Right forelimb (tissue), 1 donor: ENCODE data around the gene C10orf62.
"Not testable (repeated sequence)": the region's sequence is repeated elsewhere in the genome, so short reads cannot be mapped to it uniquely, and the experiment has no call there.

Source experiments
- DNase-seq: peaks from one replicate; pipeline ENCODE4 v3.0.0-alpha.2; 2018

Gene C10orf62

GRCh38 chr10:97589479-97589878, at the start of gene C10orf62:
TSS of gene C10orf62 (plus strand) at chr10:97589721. CDS start at chr10:97589898, 177 bp downstream.
- no peak for DNase-seq

- DNase-seq, result no peak
Observed at GRCh38 chr10:97540669-97541500, 48.6 kb upstream of the C10orf62 start.

DNA sequence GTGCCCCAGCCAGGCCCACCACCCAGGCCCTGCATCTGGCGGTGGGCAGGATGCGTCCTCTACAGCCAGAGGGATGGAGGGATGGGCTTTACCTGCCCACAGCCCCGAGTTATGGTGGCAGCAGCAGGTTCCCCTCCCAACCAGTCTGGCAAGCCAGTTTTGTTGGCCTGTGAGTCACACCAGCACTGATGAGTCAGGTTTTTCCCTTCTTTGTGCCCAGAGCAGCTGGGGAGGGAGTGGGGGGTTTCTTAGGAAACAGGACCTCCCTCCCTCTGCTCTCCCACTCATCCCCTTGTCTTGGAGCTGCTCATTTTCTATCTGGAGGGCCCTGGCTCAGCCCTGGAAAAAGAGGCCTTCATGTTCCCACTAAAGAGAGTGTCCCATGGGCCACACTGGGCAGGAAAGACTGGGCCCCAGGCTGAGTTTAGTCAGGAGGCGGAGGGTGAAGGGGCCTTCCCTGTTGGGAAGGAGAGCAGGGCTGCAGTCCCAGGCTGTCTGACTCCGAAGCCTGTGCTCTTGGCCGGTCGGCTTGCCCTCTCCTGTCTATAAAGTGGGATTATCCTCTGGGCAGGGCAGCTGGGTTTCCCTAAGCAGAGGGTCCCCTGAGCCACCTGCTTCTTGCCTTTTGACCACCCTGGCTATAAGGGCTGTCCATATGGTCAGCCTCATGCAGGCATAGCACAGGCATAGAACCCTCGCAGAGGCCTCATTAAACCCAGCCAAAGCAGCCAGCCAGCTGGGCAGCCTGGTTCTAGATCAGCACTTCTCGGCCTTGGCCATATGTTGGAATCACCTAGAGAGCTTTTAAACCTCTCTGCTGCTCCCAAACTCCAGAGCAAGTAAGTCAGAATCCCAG, 47.1 kb upstream of the C10orf62 start:
- DNase-seq, result peak; percentile 81

DNA sequence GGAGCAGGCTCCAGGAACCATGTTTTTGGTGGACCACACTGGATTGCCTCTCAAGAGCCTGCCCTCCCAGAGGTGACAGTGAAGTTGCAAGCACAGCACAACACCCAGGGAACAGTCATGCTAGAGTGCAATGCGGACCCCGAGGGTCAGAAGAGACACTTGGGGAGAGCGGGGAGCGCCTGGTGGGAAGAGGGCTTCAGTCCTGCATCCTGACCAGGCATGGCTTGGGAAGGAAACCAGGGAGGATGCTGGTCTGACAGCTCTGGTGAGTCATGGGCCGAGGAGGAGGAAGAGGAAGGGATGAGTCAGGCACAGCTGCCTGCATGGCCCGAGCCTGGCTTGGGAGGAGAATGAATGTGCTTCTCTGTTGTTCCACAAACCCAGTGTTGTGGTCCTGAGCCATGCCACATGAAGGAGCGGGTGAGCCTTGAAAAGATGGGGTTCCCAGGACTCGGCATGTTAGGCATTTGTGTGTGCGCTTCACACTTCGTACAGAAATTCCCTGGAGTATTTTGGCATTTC, 46.4 kb upstream of the C10orf62 start:
- peak; percentile 67 for DNase-seq

GRCh38 chr10:97546456-97547270, 42.9 kb upstream of the C10orf62 start:
- no peak for DNase-seq

DNA sequence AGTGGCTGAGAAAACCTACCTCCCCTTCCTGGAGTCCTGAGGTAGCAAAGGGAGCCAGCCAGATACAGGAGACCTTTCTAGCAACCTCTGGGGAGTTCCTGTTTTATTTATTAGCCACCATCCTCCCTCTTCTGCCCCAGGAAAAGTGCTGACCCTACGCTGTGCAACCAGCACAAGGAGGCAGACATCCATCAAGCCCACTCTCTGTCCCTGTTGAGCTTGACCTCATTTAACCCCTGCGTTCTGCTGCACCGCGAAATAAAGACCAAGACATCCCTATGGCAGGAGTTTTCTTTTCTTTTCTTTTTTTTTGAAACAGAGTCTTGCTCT, 42.3 kb upstream of the C10orf62 start:
- no peak for DNase-seq

DNA sequence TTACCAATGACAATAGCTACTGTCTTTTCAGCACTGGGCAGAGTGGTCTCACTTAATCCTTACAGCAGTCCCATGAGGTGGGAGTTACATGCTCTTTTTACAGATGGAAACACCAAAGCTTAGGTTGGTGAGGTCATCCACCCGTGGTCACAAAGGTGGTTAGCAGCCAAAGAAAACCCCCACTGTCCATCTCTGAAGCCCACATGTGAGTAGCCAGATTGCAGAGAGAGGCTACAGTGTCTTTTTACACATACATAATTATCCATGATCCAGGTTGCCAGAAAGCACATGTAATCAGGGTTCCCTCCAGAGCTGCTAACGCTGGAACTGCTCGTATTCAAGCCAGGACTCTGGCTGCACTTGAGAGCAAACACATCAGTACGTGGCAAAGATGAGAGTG, 41.6 kb upstream of the C10orf62 start:
- no peak for DNase-seq

- no peak for DNase-seq
Observed at GRCh38 chr10:97548828-97549455, 40.6 kb upstream of the C10orf62 start.

- DNase-seq, result peak; percentile 59
Observed at GRCh38 chr10:97549587-97550322, 39.8 kb upstream of the C10orf62 start.

GRCh38 chr10:97550336-97551149, 39.0 kb upstream of the C10orf62 start:
- DNase-seq, result no peak

DNA sequence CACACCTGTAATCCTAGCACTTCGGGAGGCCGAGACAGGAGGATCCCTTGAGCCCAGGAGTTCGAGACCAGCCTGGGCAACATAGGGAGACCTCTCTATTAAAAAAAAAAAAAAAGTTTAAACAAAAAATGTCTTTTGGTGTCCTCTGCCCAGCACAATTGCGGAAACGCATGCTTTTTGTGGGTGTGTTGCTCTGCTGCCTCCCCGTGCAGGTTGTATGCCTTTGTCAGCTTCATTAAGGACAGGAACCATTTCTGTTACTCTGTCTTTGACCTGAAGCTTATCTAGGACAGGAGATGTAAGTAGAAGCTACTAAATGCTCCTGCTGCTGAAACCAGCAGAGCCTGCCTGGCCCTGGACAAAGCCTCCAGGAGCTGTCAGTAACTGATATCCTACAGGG, 38.2 kb upstream of the C10orf62 start:
- DNase-seq, result no peak

DNA sequence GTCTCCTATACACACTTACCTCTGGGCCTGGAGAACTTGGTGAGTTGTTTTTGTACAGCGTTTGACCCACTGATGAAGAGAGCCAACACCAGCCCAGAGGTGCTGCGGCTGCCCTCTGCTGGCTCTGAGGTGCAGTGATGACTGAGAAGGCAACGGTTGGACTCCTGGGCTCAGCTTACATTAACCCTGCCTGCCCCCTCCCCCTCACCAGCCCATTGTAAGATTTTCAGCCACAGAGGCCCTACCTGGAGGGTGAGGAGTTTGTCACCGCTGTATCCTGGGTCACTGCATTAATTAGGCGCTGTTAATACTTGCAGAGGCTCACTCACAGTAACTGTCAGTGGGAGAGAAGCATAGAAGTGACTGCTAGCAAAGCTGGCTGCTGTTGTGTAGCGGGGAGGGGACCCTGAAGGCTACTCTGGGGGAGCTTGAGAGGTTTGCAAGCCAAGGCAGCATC, 35.9 kb upstream of the C10orf62 start:
- peak; percentile 77 for DNase-seq

DNA sequence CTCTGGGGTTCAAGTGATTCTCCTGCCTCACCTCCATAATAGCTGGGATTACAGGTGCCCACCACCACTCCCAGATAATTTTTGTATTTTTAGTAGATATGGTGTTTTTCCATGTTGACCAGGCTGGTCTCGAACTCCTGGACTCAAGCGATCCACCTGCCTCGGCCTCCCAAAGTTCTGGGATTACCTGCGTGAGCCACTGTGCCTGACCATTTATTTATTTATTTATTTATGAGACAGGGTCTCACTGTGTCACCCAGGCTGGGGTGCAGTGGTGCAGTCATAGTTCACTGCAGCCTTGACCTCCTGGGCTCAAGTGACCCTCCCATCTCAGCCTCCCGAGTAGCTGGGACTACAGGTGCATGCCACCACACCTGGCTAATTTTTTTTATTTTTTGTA, 35.2 kb upstream of the C10orf62 start:
- DNase-seq, result not testable (repeated sequence)

DNA sequence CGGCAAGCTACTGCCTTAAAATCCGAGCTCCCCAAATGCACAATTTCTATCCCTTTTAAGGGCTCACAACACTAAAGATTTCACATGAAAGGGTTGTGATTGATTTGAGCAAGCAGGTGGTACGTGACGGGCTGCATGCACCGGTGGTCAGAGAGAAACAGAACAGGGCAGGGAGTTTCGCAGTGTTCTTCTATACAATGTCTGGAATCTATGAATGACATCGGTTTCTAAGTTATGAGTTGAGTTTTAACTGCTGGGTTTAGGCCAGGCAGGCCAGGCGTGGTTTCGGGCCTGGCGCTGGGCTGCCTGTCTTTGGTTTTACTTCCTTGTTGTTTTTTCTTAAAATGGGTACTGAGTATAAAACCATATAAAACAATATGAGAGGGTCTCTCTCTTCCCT, 34.0 kb upstream of the C10orf62 start:
- not testable (repeated sequence) for DNase-seq

DNA sequence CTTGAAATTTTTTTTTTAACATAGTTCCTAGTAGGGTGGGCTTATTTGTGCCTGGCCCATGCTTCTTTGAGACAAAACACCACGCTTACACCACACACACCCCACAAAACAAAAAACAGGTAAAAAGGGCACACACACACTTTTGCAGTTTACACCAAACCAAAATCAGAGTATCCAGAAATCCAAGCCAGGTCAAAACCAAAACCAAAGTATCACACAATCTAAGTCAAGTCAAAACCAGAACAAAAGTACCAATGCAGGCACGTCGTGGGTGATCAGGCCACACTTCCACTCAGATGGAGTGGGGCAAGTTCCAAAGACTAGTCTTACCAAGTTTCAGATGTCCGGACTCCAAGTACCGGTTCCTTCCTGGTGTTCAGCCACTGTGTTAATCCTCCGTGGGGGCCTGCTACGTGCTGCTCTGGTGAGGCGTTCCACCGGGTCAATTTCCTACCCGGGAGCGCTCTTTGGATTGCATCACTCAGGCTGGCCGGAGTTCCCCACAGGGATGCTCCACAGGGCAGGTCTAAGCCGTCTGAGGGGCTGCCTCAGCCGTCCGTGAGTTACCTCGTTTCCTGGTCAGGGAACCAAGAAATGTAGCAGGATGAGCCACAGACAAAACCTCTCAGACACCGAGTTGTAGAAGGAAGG, 28.7 kb upstream of the C10orf62 start:
- DNase-seq, result not testable (repeated sequence)

DNA sequence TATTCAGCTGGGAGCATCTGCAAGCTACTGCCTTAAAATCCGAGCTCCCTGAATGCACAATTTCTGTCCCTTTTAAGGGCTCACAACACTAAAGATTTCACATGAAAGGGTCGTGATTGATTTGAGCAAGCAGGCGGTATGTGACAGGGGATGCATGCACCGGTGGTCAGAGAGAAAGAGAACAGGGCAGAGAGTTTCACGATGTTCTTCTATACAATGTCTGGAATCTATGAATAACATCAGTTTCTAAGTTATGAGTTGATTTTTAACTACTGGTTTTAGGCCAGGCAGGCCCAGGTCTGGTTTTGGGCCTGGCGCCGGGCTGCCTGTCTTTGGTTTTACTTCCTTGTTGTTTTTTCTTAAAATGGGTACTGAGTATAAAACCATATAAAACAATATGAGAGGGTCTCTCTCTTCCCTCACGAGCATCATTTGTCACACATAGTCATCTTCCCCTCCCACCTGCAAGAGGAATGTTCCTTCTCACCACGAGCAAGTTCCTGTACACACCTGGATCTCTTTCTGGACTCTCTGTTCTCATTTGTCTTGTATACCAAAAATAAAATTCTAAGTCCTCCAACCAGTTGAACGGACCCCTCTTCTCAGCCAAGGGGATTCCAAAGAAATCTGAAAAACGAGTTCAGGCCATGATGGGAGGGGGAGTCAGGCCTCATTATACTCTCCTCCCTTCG, 28.0 kb upstream of the C10orf62 start:
- not testable (repeated sequence) for DNase-seq

- not testable (repeated sequence) for DNase-seq
Observed at GRCh38 chr10:97562329-97562728, 27.2 kb upstream of the C10orf62 start.

GRCh38 chr10:97563337-97563736, 26.2 kb upstream of the C10orf62 start:
- no peak for DNase-seq

GRCh38 chr10:97564776-97565175, 24.7 kb upstream of the C10orf62 start:
- no peak for DNase-seq
